GM19035 (cell line): ENCODE measurements around the gene ZFAND2B.

Experiments
- ATAC-seq: cut with Tn5 transposase; IDR thresholded peaks from one replicate; pipeline ENCODE4 v1.9.1; 2021; ENCODE audit not compliant: unreplicated experiment

ZFAND2B gene

GRCh38 chr2:219220652-219221402 is 14.2 kb downstream of the ZFAND2B start:
- ATAC-seq, result no peak

- no peak for ATAC-seq
Observed at GRCh38 chr2:219221957-219222518, 15.5 kb downstream of the ZFAND2B start.

DNA sequence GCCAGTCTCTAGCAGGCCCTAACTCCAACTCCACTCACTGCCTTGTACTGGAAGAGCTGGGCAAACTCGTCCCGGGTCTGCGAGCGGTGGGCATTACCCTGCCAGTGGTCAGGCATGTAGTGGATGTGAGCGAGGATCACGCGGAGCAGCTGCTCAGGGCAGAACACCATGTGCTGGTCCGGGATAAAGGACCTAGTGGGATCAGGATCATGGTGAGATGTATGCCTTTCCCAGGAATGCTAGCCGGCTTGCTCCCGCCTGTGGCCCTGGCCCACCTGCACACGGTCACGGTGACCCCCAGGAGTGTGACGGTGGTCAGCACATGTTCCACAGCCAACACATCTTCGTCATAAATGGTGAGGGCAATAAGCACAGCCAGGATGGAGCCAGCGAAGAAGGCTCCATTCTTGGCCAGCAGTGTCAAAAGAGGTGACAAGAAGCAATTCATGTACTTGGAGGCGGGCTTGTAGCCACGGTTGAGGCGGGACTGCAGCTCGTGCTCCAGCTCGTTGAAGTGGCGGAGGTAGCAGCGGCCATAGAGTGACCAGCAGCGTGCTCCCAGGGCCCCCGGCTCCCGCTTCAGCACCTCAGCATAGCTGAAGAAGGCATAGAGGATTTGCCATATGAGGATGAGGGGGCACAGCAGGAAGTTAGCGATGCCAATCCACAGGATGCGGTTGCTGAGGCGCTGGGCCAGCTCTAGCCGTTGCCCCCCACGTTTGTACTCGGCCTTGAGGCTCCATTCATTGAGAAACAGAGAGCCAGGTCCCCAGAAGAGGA is 17.4 kb downstream of the ZFAND2B start:
- no peak for ATAC-seq

DNA sequence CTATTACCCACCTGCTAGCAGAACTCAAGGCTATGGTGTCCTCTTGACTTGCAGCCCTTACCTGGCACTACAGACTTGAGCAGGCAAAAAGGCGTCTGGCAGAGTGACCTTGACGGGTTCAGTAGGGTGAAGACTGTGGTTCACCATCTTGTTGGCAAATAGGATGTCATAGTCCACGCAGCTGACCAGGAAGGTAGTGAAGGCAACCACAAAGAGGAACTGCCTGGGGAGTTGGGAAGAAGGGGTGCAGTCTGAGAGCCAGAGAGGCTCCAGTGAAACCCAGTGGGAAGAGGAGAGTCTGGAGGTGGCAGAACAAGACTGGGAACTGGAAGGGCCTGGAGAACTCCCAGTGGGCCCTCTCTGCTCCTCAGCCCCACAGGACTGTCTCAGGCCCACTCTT is 18.8 kb downstream of the ZFAND2B start:
- no peak for ATAC-seq

DNA sequence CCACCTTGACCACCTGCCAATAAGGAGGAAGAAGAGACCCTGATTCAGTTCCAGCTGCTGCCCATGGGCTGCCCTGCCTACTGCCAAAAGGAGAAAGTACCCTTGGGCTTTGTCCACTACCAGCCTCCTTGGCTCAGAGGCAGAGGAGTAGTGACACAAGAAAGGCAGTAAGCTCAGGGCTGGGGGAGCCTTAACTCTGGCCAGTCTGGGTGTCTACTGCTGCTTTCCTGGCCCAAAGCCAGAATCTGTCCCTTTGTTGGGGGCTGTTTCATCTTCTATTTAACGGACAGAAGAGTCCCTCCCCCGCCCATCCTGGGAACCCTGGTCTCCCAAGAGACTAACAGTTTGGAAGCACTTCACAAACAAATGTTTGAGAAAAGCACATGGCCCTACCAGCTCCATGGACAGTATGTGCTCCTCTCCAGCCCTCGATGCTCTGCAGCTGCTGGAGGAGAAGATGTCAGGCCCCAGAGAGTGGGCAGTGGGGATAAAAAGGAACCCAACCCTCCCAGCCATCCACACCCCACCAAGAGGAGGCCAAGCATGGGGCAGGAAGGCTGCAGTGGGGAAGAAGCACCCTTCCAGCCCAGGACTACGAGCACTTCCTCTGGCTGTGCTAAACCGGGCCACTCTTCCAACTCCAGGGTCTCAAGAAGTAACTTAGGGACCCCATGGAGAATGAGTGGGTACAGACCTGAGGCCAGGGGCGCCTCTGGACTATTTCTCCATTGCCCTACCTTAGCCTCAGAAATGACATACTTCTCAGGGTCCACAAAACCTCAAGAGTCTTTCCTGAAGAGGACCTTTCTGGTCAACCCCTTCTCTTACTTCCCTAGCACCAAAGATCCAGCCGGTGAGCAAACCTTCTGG is 21.7 kb downstream of the ZFAND2B start:
- ATAC-seq, result no peak

DNA sequence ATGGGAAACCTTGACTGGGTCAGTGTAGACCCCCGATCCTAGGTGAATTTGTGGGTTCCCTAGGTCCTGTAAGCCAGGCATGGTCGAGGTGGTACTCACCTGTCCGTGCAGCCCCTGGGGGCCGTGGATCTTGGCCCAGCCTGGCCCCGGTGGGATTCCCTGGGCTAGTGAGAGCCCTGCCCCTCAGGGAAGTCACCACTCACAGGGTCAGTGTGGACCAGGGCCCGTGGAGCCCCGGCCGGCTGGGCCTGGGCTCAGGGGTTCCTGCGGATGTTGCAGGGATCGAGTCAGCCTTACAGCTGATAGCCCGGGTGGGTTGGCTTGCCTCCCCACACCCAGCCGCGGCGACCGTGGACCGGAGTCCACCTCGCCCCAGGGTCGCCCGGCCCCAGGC is 22.3 kb downstream of the ZFAND2B start:
- ATAC-seq, result no peak

DNA sequence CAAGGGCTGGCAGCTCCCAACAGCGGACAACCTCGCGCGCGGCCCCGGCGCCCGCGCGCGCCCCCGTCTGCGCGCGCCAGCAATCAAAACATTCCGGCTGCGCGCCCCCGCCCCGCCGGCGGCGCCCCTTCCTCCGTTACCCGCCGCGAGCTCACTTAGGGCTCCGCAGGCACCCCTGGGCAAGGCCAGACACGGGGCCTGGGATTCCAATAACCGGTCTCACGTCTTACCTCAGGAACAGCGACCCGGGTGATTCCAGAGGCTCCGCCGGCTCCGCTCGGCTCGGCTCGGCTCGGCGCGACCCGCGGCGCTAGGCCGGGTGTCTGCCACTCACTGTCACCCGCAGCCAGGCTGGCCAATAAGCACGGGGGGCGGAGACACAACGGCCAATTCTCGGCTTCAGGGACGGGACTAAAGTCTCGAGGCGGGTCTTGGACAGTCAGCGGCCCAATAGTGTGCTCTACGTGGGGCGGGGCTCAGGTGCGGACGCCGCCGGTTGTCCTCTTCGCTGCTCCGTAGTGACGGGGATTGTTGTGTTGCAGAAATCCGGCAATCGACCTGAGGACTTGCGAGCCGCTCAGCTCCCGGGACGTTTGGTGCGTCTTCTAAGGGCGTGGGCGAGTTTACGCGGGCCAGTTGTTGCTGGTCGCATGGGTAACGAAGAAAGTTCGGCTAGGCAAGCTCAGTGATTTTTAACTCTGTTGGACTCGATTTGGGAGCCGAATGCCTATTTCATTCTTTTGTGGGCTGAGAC is 22.9 kb downstream of the ZFAND2B start, which contains the start of the genes ANKZF1 and ATG9A:
TSS of gene ANKZF1 (plus strand) at position 502 of the 754 bp plus-strand sequence. CDS start 452 bp downstream, outside the sequence.
TSS of gene ATG9A (minus strand) at position 332 of the 754 bp plus-strand sequence. CDS start 1,612 bp downstream, outside the sequence.
- peak; percentile 96 for ATAC-seq

DNA sequence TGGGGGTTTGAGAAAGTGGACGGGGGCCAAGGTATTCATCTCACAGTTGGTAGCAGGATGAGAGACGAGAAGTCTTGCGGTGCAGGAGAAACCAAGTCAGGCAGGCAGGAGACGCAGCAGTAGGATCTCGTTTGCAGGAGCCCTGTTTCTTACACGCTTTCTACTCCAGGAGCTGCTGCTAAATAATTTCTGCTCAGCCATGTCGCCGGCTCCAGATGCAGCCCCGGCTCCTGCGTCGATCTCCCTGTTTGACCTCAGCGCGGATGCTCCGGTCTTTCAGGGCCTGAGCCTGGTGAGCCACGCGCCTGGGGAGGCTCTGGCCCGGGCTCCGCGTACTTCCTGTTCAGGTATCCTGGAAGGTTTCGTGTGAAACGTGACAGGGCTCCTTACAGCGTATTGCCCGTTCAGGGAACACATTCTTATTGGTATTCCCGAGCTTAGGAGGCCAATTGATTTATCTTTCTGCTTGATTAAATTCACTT is 23.5 kb downstream of the ZFAND2B start:
- peak; percentile 17 for ATAC-seq

- no peak for ATAC-seq
Observed at GRCh38 chr2:219234331-219234730, 27.7 kb downstream of the ZFAND2B start.

GRCh38 chr2:219243291-219243761 is 36.7 kb downstream of the ZFAND2B start:
- no peak for ATAC-seq

DNA sequence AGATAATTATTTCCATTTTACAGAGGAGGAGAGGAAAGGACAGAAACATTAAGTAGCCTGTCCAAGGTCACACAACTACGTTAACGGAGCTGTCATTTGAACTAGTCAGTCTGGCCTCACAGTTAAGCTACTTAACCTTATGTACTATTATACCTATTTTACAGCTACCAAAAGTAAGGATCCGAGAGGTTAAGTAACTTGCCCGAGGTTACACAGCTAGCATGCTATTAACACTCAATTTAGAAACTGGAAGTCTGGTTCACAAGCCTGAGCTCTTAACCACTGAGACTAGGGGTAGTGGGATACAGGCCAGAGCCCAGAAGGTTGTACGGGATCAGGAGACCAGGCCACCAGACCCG is 38.2 kb downstream of the ZFAND2B start:
- no peak for ATAC-seq

- peak; percentile 86 for ATAC-seq
Observed at GRCh38 chr2:219245148-219245898, 38.7 kb downstream of the ZFAND2B start, which contains the start of the genes GLB1L and STK16. Gene GLB1L (minus strand): TSS chr2:219245444. CDS start chr2:219243573, 1,871 bp downstream. Gene STK16 (plus strand): TSS chr2:219245479. CDS start chr2:219246000, 521 bp downstream.

GRCh38 chr2:219245899-219246230 is 39.3 kb downstream of the ZFAND2B start:
- no peak for ATAC-seq

DNA sequence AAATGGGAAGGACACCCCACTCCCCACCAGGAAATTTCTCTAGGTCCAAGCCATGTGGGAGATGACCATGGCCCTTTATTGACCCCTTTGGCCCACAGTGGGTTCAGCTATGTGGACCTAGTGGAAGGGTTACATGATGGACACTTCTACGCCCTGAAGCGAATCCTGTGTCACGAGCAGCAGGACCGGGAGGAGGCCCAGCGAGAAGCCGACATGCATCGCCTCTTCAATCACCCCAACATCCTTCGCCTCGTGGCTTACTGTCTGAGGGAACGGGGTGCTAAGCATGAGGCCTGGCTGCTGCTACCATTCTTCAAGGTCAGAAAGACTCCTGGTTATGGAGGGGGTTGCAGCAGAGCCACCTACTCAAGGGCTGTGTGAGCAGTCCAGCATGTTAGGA is 40.0 kb downstream of the ZFAND2B start:
- ATAC-seq, result no peak

- no peak for ATAC-seq
Observed at GRCh38 chr2:219247678-219248642, 41.4 kb downstream of the ZFAND2B start.

DNA sequence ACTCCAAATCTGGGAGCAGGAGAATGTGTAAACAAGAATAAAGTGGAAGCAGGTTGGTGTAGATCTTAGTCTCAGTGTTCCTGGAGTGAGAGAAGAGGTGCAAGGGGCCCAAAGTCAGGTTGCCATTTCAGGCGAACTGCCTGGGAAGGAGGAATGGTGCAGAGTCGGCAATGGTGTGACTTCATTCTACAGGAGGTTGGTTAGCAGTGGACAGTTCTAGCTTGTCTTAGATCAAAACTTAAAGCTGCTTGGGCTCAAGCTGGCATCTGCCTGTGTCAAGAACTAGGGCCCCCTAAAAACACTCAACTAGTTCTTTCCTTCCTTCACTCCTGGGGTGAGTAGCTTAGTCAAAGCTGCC is 42.2 kb downstream of the ZFAND2B start:
- no peak for ATAC-seq

- no peak for ATAC-seq
Observed at GRCh38 chr2:219249203-219249980, 42.8 kb downstream of the ZFAND2B start.
